Heart left ventricle (tissue), 13 donors: ENCODE data around the gene LPP.

Experiments
- CTCF ChIP-seq, 12 donors: fragments of 200-600 bp; sonication (generic) in 4 of 12; IDR thresholded peaks; one replicate each; pipeline versions ENCODE4 v1.5.0 to v1.8.0; 2018 to 2022; ENCODE audit warnings: antibody characterized with exemption in 12 of 12, mild to moderate bottlenecking in 5 of 12
- POLR2A ChIP-seq, 2 donors: fragments of 450-650 bp; IDR thresholded peaks; one replicate each; pipeline ENCODE4 v1.6.1; 2017; ENCODE audit warnings: antibody characterized with exemption in 2 of 2, mild to moderate bottlenecking in 2 of 2, moderate library complexity in 2 of 2
- donor health status: ischemic (EF 13 %, LVEDD 7.1; RV severe dilation, severe dysfunction).
- donor health status: DM: no; HTN: yes; CAD: no.
- donor health status: DM: no; HTN: no; CAD: no.
- donor health status: ischemic (EF 25% LVEDD 6.9; RV normal size, moderate dysfunction).
- donor health status: ischemic (EF 25% LVEDD 5.7; RV mildly dilated, moderate dysfunction).
- donor health status: ischemic (EF 35%, LVEDD 5.7; RV mildly dilated, moderate dysfunction).
- donor health status: nonischemic (EF 11% LVEDD 7.7; RV severe dilation, severe dysfunction).
- donor health status: DM: yes; HTN: yes; CAD: no.
- donor health status: PGD.
- donor health status: ischemic (EF 29% LVEDD 5.4; RV normal size, mild dysfunction).
- donor health status: nonischemic (EF 23%, LVEDD 6.1; RV moderate dilation, normal function).

- no peak for TF ChIP-seq CTCF (IDR thresholded peaks at IDR 0.05)
- no peak for TF ChIP-seq POLR2A (IDR thresholded peaks at IDR 0.05)
Measured at GRCh38 chr3:188779281-188779980, 625.5 kb downstream of the LPP start.
